Suprapubic skin (tissue), 4 donors: ENCODE results near the gene KCTD1.

Experiments
- CTCF ChIP-seq, 2 donors: fragments of 200-600 bp in 1 of 2; fragments of 450-650 bp in 1 of 2; sonication (generic) in 1 of 2; IDR thresholded peaks; one replicate each; pipeline ENCODE4 v1.5.1; 2016 to 2019; ENCODE audit warnings: antibody characterized with exemption in 2 of 2, mild to moderate bottlenecking in 1 of 2, moderate library complexity in 1 of 2
- EP300 ChIP-seq: sonication (generic); formaldehyde crosslinking; IDR thresholded peaks from one replicate; pipeline ENCODE4 v1.6.1; 2017; ENCODE audit warnings: antibody characterized with exemption
- POLR2A ChIP-seq, 2 donors: fragments of 450-650 bp; IDR thresholded peaks; one replicate each; pipeline ENCODE4 v1.6.1; 2017; ENCODE audit warnings: antibody characterized with exemption in 2 of 2, mild to moderate bottlenecking in 2 of 2, moderate library complexity in 2 of 2
- POLR2AphosphoS5 ChIP-seq, 3 donors: sonication (generic); formaldehyde crosslinking; IDR thresholded peaks; one replicate each; pipeline ENCODE4 v1.6.1; 2017; ENCODE audit warnings: antibody characterized with exemption in 3 of 3

- TF ChIP-seq CTCF (IDR thresholded peaks at IDR 0.05) (no peak), POLR2AphosphoS5 (IDR thresholded peaks at IDR 0.05) (no peak), EP300 (no peak), POLR2A (IDR thresholded peaks at IDR 0.05) (no peak)
Observed at GRCh38 chr18:26526966-26527234, 21.5 kb downstream of the KCTD1 start.
